Stimulated activated CD8-positive, alpha-beta memory T cell treated with anti-CD3 and anti-CD28 coated beads, Interleukin-7, amount 100 ng/mL, for 4 hours (primary cell): ENCODE results near the gene MICALL1.
"Not testable (repeated sequence)": the region's sequence is repeated elsewhere in the genome, so short reads cannot be mapped to it uniquely, and the experiment has no call there.

Experiments
- DNase-seq, 2 donors: peaks; one replicate each; pipeline ENCODE4 v3.0.0-alpha.2; 2020; ENCODE audit warnings: low read depth in 2 of 2

MICALL1 gene

DNA sequence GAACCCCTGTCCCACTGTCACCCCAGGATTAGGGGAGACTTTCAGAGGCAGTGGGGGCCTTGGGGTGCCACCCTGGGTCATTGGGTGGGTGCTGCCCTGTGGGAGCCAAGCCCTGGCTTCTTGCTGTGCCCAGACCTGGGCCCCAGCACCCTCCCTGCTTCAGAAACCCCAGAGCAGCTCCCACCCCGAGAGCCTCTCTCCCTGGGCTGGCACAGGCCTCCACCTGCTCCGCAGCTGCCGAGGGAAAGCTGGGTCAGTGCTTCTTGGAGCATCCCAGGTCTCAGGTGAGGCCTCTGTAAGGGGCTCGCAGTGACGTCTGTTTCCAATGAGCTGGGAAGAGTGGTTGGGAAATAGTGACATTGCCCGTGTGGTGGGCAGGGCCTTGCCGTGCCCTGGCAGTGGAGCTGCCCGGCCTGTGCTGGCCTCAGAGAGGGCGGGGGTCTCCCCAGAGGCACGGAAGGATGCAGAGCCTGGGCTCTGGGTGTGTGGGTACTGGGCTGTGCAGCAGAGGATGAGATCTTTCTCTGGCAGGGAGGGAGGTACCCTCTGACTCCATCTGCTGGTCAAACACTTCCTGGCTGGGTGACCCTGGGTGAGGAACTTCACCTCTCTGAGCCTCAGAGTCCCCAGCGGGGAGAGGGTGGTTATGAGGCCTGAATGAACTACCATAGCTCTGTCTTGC, 24.3 kb downstream of the MICALL1 start:
- DNase-seq, result no peak

DNA sequence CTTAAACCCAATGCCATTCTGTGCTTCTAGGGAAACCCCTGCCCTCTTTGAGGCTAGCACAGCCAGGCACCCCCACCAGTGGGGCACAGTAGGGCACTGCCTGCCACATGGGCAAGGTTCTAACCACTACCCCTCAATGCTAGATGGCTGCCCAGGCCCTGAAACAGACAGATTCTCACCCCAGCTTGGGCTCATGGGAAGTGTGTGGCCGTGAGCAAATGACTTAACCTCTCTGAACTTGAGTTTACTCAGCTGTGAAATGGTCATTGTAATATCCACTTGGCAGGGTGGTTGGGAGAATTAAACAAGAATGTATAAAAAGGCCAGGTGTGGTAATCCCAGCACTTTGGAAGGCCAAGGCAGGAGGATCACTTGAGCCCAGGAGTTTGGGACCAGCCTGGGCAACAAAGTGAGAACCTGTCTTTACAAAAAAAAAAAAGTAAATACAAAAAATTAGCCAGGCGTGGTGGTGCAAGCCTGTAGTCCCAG, 24.9 kb downstream of the MICALL1 start:
- no peak for DNase-seq

DNA sequence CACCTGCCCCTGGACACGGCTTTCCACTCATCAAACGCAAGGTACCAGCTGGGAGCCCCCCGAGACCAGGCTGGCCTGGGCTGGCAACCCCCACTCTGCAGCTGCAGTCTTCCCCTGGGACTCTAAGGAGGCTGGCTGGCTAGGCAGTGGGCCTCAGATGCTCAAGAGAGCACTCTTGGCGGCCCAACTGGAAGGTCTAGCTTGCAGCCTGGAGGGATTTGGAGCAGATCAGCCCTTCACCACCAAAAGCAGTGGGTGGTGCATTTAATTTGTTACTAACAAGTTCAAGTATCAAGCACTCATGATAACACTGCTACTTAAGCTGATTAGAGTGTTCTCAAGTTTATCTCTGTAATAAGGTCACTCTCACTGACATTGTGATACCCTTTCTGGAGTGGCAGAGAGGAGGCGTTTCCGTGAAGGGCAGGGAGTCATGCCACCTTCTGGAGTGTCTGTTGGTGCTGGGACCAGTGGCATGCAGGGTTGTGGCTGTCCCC, 25.8 kb downstream of the MICALL1 start:
- DNase-seq, result no peak

DNA sequence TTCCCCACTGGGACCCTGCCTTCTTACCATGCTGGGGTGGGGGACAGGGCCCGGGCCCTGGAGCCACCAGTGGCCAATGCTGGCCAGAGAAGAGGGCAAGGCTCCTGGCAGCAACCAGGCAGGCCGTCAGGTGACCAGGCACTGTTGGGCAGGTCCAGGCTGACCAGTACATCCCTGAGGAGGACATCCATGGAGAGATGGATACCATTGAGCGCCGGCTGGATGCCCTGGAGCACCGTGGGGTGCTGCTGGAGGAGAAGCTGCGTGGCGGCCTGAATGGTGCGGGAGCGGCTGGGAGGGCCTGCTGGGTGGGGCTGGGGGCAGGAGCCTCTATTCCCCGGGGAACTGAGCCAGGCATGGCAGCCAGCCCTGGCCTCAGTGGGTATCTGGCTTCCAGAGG, 26.3 kb downstream of the MICALL1 start:
- DNase-seq, result no peak

DNA sequence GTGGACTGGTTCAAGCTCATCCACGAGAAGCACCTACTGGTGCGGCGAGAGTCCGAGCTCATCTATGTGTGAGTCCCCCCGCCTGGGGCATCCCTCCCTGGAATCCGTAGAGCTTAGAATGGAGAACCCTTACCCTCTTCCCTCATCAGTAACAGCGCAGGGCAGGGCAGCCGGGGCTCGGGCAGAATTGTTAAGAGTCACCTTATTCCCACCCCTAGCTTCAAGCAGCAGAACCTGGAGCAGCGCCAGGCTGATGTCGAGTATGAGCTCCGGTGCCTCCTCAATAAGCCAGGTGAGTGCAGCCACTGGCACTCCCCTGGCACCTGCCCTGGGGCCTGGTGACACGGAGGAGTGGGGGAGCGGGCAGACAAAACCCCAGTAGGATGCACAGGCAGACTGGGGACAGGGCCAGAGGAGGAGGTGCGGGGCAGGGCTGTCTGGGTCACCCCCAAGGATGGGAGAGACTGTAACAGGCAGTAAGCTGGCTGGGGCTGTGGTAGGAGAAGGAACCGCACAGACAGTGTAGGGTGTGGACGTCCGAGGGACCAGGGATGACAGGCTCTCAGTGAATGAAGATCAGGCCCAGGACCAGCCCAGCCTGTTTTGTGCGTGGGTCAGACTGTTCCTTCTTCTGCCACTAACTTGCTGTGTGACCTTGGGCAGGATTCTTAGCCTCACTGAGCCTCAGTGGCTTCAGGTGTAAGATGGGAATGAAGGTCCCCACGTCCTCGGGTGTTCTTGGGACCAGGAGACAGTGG, 26.9 kb downstream of the MICALL1 start:
- no peak for DNase-seq

DNA sequence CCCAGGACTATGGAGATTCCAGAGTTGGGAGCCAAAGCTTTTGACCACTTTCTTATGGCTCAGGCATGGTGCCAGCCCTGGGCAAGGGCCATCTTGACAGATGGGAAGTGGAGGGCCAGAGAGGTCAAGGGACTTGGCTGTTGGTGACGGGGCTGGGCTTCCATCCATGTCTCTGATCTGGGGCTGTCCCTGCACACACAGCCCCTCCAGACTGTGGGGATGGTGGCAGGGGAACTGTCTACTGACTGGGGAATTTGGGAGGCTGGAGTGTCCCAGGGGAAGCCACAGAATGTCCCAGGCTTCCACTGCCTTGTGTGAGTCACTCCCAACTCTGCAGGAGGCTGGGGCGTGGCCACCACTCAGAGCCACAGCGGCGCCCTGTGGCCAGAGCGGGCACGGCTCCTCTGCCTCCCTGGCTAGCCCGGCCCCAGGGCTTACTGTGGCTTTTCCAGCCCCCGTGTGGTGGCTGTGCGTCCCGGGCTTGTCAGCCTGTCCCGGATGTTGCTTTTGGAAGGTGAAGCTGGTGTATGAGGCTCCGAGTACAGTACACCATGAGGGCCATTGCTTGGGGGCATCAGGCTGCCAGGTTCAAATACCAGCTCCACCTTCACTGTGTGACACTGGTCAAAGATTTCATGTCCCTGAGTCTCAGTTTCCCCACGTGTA, 27.7 kb downstream of the MICALL1 start:
- peak; percentile 46 to 69 for DNase-seq

DNA sequence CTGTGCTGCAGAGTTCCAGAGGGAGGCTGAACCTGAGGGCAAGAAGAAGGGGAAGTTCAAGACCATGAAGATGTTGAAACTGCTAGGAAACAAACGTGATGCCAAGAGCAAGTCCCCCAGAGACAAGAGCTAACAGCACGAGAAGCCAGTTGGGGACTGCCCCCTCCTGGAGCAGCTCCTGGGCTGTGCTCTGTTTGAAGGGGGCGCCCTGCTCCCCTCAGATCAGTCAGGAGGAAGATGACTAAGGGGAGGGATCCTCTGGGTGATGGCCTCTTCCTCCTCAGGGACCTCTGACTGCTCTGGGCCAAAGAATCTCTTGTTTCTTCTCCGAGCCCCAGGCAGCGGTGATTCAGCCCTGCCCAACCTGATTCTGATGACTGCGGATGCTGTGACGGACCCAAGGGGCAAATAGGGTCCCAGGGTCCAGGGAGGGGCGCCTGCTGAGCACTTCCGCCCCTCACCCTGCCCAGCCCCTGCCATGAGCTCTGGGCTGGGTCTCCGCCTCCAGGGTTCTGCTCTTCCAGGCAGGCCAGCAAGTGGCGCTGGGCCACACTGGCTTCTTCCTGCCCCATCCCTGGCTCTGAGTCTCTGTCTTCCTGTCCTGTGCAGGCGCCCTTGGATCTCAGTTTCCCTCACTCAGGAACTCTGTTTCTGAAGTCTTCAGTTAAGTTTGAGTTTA, 34.7 kb downstream of the MICALL1 start:
- DNase-seq, result no peak

DNA sequence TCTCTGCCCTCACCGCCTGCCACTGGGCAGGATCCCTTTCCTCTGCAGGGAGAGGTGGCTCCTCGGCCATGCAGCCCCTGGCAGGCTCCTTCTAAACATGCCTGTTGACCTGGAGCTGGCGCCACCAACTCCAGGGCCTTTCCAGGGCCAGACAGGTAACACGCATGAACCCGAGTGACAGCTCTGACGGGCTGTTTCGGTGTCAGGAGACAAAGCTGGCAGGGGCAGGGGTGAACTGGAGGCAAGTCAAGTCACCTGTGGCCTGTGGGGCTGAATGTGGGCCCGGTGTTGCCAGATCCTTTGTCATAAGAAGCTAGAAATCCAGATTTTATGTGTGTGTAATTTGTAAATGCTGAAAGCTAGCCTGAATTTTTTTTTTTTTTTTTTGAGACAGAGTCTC, 36.0 kb downstream of the MICALL1 start:
- DNase-seq, result no peak

DNA sequence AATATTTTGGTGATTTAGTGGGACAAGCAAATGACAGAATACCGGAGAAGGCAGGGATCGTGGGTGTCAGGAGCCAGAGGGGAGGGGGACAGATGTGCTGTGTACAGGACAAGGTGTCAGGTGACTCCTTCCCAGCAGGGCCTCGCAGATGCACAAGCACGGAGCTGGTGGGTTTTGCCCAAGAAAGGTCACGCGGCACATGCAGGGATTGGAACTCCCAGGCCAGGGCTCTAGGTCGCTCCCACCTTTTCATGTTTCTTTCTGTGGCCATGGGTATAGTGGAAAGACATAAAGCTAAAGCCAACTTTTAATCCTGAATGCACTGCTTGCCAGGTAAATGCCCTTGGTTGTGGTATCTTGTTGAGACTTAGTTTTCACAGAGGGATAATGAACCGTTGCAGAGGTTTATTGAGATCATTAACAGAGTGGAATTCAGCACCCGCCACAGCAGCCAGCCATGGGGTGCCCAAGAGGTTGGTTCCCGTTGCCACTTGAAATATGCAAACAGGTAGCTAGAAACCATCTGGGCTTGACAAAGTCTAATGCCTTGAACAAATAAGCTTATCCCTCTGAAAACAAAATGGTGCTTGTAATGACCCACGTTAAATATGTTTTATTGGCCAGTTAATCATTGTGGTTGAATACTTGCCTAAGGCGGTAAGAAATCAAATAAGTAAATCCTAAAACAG, 37.2 kb downstream of the MICALL1 start:
- no peak for DNase-seq

DNA sequence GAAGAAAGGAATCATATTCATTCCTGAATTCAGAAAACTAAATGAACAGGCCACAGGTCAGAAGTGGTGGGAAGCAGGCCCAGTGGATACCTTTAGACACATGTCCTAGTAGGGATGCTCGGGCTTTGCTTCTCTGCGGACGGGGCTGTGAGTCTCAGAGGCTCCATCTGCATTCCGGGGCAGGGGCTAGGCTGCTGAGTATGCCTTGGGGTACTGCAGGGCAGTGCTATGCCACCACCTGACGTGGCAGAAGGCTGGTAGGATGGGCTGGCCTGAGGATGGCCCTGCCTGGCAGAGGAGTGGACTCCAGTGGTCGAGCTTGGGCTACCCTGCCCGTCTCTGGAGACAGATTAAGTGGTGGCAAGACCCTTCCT, 37.7 kb downstream of the MICALL1 start:
- no peak for DNase-seq

DNA sequence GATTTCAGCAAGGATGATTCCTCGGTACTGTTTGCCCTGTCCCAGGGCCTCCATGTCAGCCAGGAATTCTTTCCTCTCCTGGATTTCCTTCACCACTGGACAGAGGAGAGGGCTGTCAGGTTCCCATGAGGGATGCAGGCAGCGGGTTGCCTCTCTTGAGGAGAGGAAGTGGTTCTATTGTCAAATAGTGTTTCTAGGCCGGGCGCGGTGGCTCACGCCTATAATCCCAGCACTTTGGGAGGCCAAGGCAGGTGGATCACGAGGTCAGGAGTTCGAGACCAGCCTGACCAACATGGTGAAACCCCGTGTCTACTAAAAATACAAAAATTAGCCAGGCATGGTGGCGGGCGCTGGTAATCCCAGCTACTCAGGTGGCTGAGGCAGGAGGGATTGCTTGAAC, 38.3 kb downstream of the MICALL1 start:
- DNase-seq, result not testable (repeated sequence)

DNA sequence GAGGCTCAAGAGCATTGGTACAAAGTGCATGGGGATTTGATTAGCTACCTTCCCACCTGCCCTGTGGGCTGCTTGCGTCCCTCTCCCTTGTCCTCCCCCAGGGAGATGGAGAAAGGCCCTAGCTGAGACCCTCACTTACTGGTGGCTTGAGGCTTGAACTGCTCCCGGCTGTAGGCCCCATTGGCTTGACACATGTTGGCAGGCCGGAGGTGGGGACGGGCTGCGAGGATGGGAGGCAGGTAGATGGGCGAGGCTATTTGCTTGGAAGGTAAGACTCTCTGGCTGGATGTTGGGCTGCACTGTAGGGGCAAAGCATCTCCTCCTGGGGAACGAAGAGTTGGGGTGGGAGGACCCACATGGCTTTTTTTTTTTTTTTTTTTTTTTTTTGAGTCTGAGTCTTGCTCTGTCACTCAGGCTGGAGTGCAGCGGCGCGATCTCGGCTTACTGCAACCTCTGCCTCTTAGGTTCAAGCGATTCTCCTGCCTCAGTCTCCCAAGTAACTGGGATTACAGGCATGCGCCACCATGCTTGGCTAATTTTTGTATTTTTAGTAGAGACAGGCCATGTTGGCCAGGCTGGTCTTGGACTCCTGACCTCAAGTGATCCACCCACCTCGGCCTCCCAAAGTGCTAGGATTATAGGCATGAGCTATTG, 41.2 kb downstream of the MICALL1 start:
- not testable (repeated sequence) for DNase-seq

DNA sequence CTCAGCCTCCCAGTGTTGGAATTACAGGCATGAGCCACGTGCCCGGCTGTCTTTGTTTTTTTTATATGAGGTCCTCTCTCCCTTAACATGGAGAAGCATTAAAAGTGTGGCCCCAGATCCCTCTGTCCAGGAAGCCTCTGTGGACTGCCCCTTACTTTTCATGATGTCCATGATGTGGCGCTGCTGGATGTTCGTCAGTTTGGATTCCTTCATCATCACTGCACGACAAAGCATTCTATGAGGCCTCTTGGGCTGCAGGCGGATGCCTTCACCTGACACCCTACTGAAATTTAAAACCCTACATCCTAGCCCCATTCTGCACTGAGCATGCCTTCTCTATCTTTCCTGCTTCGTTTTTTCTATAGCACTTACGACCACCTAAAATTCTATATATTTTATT, 45.2 kb downstream of the MICALL1 start:
- DNase-seq, result no peak

DNA sequence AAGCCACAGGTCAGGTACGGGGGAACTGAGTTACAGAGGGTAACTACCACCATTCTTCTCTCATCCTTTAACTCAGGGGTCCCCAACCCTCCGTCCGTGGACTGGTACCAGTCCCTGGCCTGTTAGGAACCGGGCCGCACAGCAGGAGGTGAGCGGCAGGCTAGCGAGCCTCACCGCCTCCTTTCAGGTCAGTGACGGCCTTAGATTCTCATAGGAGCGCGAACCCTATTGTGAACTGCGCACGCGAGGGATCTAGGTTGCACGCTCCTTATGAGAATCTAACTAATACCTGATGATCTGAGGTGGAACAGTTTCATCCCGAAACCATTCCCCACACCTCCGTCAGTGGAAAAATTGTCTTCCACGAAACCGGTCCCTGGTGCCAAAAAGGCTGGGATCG, 46.5 kb downstream of the MICALL1 start:
- not testable (repeated sequence) for DNase-seq

DNA sequence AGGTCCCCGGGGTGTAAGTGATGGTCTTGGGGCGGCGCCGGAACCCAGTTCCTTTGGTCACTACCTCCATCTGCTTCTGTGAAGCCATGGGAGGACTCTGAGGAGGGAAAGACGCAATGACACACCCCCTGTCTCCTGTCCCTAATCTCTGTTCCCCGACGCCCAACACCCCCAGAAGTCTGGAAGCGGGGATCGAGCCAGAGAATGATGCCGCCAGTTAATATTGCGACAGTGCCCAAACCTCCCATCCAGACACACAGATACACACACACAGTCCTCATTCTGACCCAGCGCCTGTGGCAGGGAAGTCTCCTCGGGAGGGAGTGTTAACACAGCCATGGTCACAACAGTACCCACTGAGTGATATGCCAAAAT, 47.0 kb downstream of the MICALL1 start:
- no peak for DNase-seq

DNA sequence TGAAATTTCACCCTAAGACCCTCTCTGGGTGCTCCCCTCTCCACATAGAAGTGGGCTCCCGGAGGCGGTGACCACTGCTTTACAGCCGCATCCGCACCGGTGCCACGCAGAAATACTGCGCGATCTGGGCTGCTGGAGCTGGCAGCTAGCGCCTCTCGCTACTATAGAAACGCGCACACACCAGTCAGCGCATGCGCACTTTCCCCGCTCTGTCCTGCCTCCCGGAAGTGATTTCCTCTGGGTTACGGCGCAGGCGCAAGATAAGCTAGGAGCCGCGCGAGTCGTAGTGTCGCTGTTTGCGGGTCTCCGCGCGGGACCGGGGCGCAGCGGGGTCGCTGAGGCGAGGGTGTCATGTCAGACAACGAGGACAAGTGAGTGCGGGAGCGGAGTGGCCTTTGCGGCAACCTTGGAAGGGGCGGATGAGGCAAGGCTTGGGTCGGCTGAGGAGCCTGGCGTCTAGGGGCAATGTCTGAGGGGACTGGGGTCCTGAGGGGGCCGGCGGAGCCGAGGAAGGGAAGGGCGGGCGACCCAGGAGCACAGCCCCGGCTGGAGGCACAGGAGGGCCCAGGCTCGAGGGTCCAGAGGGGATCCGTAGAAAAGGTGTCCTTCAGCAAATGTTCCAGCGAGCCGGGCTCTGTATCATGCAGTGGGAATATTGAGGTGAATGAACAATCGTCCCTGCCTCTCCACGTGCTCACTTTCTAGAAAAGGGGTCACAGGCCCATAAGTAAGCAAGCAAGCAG, 47.5 kb downstream of the MICALL1 start, which contains the start of the genes C22orf23 and POLR2F:
C22orf23 (minus strand) TSS at position 165 of the 743 bp plus-strand sequence. CDS start 452 bp downstream, outside the sequence.
POLR2F (plus strand) TSS at position 263 of the 743 bp plus-strand sequence; CDS start at position 352, 89 bp downstream.
- peak; percentile 91 for DNase-seq

DNA sequence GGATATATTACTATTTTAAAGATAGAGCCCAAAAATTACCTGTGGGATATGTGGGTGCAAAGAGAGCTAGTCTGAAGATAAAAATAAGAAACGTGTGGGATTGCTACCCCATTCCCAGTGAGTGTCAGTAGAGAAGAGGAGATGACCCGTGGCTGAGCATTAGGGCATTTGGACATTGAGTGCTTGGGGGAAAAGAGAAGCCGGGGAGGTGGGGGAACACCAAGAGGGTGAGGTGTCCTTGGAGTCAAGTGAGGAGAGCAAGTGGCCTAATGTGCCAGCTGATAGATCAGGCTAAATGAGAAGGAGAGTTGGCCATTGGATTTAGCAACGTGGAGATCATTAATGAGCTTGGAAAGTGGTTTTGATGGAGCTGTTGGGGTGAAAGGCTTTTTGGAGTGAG, 48.6 kb downstream of the MICALL1 start:
- no peak for DNase-seq

DNA sequence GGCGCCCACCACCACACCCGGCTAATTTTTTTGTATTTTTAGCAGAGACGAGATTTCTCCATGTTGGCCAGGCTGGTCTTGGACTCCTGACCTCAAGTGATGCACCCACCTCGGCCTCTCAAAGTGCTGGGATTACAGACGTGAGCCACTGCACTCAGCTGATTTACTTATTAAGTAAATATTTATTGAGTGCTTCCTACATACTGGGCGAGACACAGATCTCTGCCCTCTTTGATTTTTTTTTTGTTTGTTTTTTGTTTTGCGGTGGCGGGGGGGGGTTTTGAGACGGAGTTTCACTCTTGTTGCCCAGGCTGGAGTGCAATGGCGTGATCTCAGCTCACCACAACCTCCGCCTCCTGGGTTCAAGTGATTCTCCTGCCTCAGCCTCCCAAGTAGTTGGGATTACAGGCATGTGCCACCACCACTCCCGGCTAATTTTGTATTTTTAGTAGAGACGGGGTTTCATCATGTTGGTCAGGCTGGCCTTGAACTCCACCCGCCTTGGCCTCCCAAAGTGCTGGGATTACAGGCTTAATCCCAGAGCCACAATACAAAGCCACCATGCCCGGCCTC, 49.8 kb downstream of the MICALL1 start:
- DNase-seq, result not testable (repeated sequence)

DNA sequence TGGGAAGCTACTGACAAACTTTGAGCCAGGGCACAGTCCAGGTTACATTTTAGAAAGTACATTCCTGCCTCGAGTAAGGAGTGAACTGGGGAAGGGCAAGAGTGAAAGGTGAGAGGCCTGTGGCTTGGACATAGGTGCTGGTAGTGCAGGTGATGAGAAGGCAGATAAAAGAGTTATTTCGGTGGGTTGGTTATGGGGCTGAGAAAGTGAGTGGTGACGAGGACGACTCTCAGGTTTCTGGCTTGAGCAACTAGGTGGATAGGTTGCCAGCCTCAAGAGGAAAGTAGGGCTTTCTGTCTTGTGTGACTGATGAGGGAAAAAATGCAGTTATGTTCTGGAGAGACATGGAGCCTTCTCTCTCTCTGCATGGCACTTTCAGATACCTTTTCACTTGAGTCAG, 51.1 kb downstream of the MICALL1 start:
- DNase-seq, result no peak
